Tibial artery (tissue), 4 donors: ENCODE measurements around the gene KTN1.
A peak's percentile ranks its signal among the peaks of the same experiment; 100 is the strongest.

Experiments used
- DNase-seq, 2 donors: peaks; one replicate each; pipeline ENCODE4 v3.0.0-alpha.2; 2019
- H3K27ac ChIP-seq, 2 donors: fragments of 200-600 bp; sonication (generic) in 1 of 2; 1 replicate in 1 of 2; 2 replicates in 1 of 2; pipeline ENCODE4 v1.5.1; 2018 to 2019; ENCODE audit warnings: mild to moderate bottlenecking in 1 of 2
- H3K27me3 ChIP-seq, 2 donors: fragments of 200-600 bp; sonication (generic) in 1 of 2; one replicate each; pipeline versions ENCODE4 v1.5.1 to v1.6.0; 2016 to 2019
- H3K36me3 ChIP-seq, 3 donors: fragments of 200-600 bp; sonication (generic) in 2 of 3; one replicate each; pipeline ENCODE4 v1.5.1; 2016 to 2019; ENCODE audit warnings: mild to moderate bottlenecking in 2 of 3
- H3K4me1 ChIP-seq, 4 donors: fragments of 200-600 bp; sonication (generic) in 2 of 4; 1 replicate in 3 of 4; 2 replicates in 1 of 4; pipeline ENCODE4 v1.5.1; 2016 to 2019
- H3K4me3 ChIP-seq, 2 donors: fragments of 200-600 bp; sonication (generic) in 1 of 2; 1 replicate in 1 of 2; 2 replicates in 1 of 2; pipeline ENCODE4 v1.5.1; 2018 to 2019; ENCODE audit warnings: mild to moderate bottlenecking in 2 of 2
- H3K9me3 ChIP-seq, 3 donors: fragments of 200-600 bp; sonication (generic) in 1 of 3; one replicate each; pipeline ENCODE4 v1.5.1; 2016 to 2019
- CTCF ChIP-seq, 2 experiments: fragments of 200-600 bp in 1 of 2; fragments of 450-650 bp in 1 of 2; IDR thresholded peaks; one replicate each; pipeline ENCODE4 v1.5.1; 2017 to 2019; ENCODE audit warnings: antibody characterized with exemption in 2 of 2, mild to moderate bottlenecking in 1 of 2, moderate library complexity in 1 of 2
- intact Hi-C: fragments of 100-400 bp; cut with DNase I; formaldehyde crosslinking; loops from one replicate; pipeline ENCODE4 v1.15.0; 2023; ENCODE audit warnings: low total_unique reads

KTN1 gene

DNA sequence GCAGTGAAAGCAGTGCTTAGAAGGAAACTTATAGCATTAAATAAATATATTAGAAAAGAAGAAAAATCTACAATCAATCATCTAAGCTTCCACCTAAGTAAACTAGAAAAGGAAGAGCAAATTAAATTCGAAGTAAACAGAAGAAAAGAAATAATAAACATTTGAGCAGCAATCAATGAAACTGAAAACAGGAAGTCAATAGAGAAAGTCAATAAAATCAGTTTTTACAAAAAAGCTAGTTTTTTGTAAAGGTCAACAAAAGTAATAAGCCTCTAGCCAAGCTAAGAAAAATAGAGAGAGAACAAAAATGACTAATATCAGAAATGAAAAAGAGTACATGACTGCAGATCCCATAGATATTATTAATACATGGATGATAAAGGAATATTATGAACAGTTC lies 34.2 kb upstream of the KTN1 start:
- peaks cover 0 to 4% (median 1%) of the 10 kb centered on the region in 4 donors for H3K4me1 ChIP-seq
- no peaks in the 10 kb centered on the region for H3K36me3 ChIP-seq
- no peak for TF ChIP-seq CTCF (IDR thresholded peaks at IDR 0.05)
- intact Hi-C loops: no loop called here
- H3K9me3 ChIP-seq: no peaks in the 10 kb centered on the region
- no peaks in the 10 kb centered on the region for H3K27me3 ChIP-seq
- no peak overlapping the region for H3K27ac ChIP-seq
- H3K4me3 ChIP-seq: no peak overlapping the region
- no peak for DNase-seq

DNA sequence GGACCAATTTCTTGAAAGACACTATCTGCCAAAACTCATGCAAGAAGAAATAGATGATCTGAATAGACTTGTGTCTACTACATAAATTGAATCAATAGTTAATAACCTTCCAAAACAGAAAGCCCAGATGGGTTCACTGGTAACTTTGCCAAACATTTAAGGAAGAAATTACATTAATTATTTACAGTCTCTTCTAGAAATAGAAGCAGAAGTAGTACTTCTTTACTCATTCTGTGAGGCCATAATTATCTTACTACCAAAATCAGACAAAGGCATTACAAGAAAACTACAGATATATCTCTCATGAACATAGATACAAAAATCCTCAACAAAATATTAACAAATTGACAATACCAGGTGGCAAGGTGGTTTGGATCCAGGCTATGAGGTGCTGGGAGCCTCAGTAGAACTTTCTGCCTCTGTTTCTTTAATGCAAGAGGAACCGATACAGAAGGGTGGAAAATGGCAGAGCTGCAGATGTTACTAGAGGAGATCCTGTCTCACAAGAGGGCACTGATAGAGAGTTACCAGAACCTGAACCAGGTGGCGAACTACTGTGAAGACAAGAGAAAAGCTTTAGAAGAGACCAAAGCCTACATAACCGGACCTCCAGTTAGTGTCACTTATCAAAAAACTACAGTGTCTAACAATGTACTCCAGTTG lies 33.7 kb upstream of the KTN1 start:
- Histone ChIP-seq H3K4me3 (no peak overlapping the region), H3K9me3 (no peaks in the 10 kb centered on the region), H3K4me1 (peaks cover 0 to 4% (median 1%) of the 10 kb centered on the region in 4 donors), H3K27me3 (no peaks in the 10 kb centered on the region), H3K27ac (no peak overlapping the region), H3K36me3 (no peaks in the 10 kb centered on the region)
- DNase-seq: no peak
- intact Hi-C loops: no loop called here
- TF ChIP-seq CTCF (IDR thresholded peaks at IDR 0.05): no peak

GRCh38 chr14:55547650-55548315 lies 32.2 kb upstream of the KTN1 start:
- no peak for DNase-seq
- H3K4me1 ChIP-seq: peaks cover 0 to 4% (median 1%) of the 10 kb centered on the region in 4 donors
- no peak overlapping the region for H3K4me3 ChIP-seq
- no peaks in the 10 kb centered on the region for H3K36me3 ChIP-seq
- intact Hi-C loops: no loop called here
- H3K27ac ChIP-seq: no peak overlapping the region
- no peaks in the 10 kb centered on the region for H3K9me3 ChIP-seq
- no peak for TF ChIP-seq CTCF (IDR thresholded peaks at IDR 0.05)
- H3K27me3 ChIP-seq: no peaks in the 10 kb centered on the region

DNA sequence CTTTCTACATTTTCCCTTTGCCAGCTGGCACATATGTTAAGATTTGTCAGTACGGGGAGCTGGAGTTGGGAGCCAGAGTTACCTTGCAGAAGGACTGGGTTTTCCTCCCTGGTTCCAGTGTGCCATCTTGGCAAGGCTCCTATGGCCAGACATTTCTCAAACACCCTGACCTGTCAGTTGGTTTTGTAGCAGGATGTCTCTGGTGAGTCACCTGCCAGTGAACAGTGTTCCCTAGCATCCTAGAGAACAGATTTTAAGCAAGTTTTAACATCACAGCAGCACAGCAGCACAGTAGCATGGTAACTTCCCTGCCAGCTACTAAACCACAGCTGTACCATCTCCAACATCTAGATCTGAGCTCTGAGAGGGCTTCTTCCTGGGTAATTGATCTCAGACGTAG lies 26.2 kb upstream of the KTN1 start:
- no peaks in the 10 kb centered on the region for H3K9me3 ChIP-seq
- intact Hi-C loops: no loop called here
- H3K27me3 ChIP-seq: no peaks in the 10 kb centered on the region
- no peaks in the 10 kb centered on the region for H3K36me3 ChIP-seq
- H3K4me1 ChIP-seq: peaks cover 0 to 13% (median 8%) of the 10 kb centered on the region in 4 donors
- no peak overlapping the region for H3K4me3 ChIP-seq
- no peak for TF ChIP-seq CTCF (IDR thresholded peaks at IDR 0.05)
- no peak overlapping the region for H3K27ac ChIP-seq
- DNase-seq: no peak

GRCh38 chr14:55556929-55557623 lies 22.9 kb upstream of the KTN1 start:
- intact Hi-C loops: no loop called here
- Histone ChIP-seq H3K4me1 (peaks cover 0 to 13% (median 8%) of the 10 kb centered on the region in 4 donors), H3K4me3 (no peak overlapping the region), H3K27me3 (no peaks in the 10 kb centered on the region), H3K36me3 (no peaks in the 10 kb centered on the region), H3K27ac (no peak overlapping the region), H3K9me3 (no peaks in the 10 kb centered on the region)
- peak; percentile 51 to 78 for DNase-seq
- no peak for TF ChIP-seq CTCF (IDR thresholded peaks at IDR 0.05)
